Measurements from ENCODE around the gene HIVEP3. TPM values are rescaled to one million over a fixed set of nuclear protein-coding genes. Genes with fewer than 3 reads are reported as not detected.
A peak's percentile ranks its signal among the peaks of the same experiment; 100 is the strongest.

Gene HIVEP3
- total and polyA plus RNA-seq, 4 donors, result 7.0 to 14.7 (median 8.8) TPM

- H3K27me3 ChIP-seq (ENCODE audit: control insufficient read depth in 3 of 3, insufficient read depth in 3 of 3, low read length in 2 of 3), result no peaks in the 10 kb centered on the region
- WGBS, 2 donors, result 80 to 93% methylated on average over 6 of the region's 6 CpGs
- TF ChIP-seq CTCF (IDR thresholded peaks at IDR 0.05; ENCODE audit: control extremely low read depth, extremely low read depth), result no peak
- no peak for DNase-seq
- H3K9ac ChIP-seq (ENCODE audit: insufficient read depth in 1 of 2, low read length in 2 of 2), result no peak overlapping the region
- peaks cover 0 to 3% (median 0%) of the 10 kb centered on the region in 4 donors for H3K9me3 ChIP-seq (ENCODE audit: control insufficient read depth in 4 of 4, insufficient read depth in 3 of 4, low read length in 3 of 4)
- no peak for ATAC-seq (ENCODE audit: insufficient read depth, low FRiP score)
- H3K36me3 ChIP-seq (ENCODE audit: control insufficient read depth in 4 of 4, insufficient read depth in 4 of 4, low read length in 4 of 4), result no peaks in the 10 kb centered on the region
- H3K4me3 ChIP-seq, result no peak overlapping the region
- peaks cover 0 to 12% (median 0%) of the 10 kb centered on the region in 5 donors for H3K4me1 ChIP-seq (ENCODE audit: control insufficient read depth in 5 of 5, insufficient read depth in 5 of 5, low read length in 5 of 5)
- peak overlapping the region in 1 of 2 donors; percentile 3 for H3K27ac ChIP-seq (ENCODE audit: low read depth in 1 of 2, low read length in 1 of 2)
These were observed 39.4 kb upstream of the HIVEP3 start for GRCh38 chr1:41958015-41958673.

- TF ChIP-seq CTCF (IDR thresholded peaks at IDR 0.05; ENCODE audit: control extremely low read depth, extremely low read depth), result no peak
- 95 to 97% methylated on average over 3 of the region's 3 CpGs for WGBS, 2 donors
- H3K9ac ChIP-seq (ENCODE audit: insufficient read depth in 1 of 2, low read length in 2 of 2), result no peak overlapping the region
These were observed 38.8 kb upstream of the HIVEP3 start for GRCh38 chr1:41957568-41957967.

GRCh38 chr1:41955461-41956159 lies 36.9 kb upstream of the HIVEP3 start:
- ATAC-seq (ENCODE audit: insufficient read depth, low FRiP score) (no peak), DNase-seq (no peak)
- peaks cover 0 to 12% (median 0%) of the 10 kb centered on the region in 5 donors for H3K4me1 ChIP-seq (ENCODE audit: control insufficient read depth in 5 of 5, insufficient read depth in 5 of 5, low read length in 5 of 5)
- H3K4me3 ChIP-seq, result no peak overlapping the region
- no peak for TF ChIP-seq CTCF (IDR thresholded peaks at IDR 0.05; ENCODE audit: control extremely low read depth, extremely low read depth)
- H3K9ac ChIP-seq (ENCODE audit: insufficient read depth in 1 of 2, low read length in 2 of 2), result no peak overlapping the region
- 66 to 75% methylated on average over 9 of the region's 9 CpGs for WGBS, 2 donors
- no peak overlapping the region for H3K27ac ChIP-seq (ENCODE audit: low read depth in 1 of 2, low read length in 1 of 2)
- no peaks in the 10 kb centered on the region for H3K27me3 ChIP-seq (ENCODE audit: control insufficient read depth in 3 of 3, insufficient read depth in 3 of 3, low read length in 2 of 3)
- peaks cover 0 to 3% (median 0%) of the 10 kb centered on the region in 4 donors for H3K9me3 ChIP-seq (ENCODE audit: control insufficient read depth in 4 of 4, insufficient read depth in 3 of 4, low read length in 3 of 4)
- no peaks in the 10 kb centered on the region for H3K36me3 ChIP-seq (ENCODE audit: control insufficient read depth in 4 of 4, insufficient read depth in 4 of 4, low read length in 4 of 4)

More at GRCh38 chr1:41957568-41957967, 38.8 kb upstream of the HIVEP3 start:
- Histone ChIP-seq H3K4me3 (no peak overlapping the region), H3K27me3 (ENCODE audit: control insufficient read depth in 3 of 3, insufficient read depth in 3 of 3, low read length in 2 of 3) (no peaks in the 10 kb centered on the region), H3K27ac (ENCODE audit: low read depth in 1 of 2, low read length in 1 of 2) (peak overlapping the region in 1 of 2 donors; percentile 60), H3K4me1 (ENCODE audit: control insufficient read depth in 5 of 5, insufficient read depth in 5 of 5, low read length in 5 of 5) (peaks cover 0 to 12% (median 0%) of the 10 kb centered on the region in 5 donors), H3K9me3 (ENCODE audit: control insufficient read depth in 4 of 4, insufficient read depth in 3 of 4, low read length in 3 of 4) (peaks cover 0 to 3% (median 0%) of the 10 kb centered on the region in 4 donors), H3K36me3 (ENCODE audit: control insufficient read depth in 4 of 4, insufficient read depth in 4 of 4, low read length in 4 of 4) (no peaks in the 10 kb centered on the region)
- ATAC-seq (ENCODE audit: insufficient read depth, low FRiP score), result no peak
- no peak for DNase-seq
